T-cell (primary cell): ENCODE measurements around the gene DUS2. TPM values are rescaled to one million over a fixed set of nuclear protein-coding genes. Genes with fewer than 3 reads are reported as not detected.

Experiments used
- ATAC-seq, 4 experiments: fragments of 200-7000 bp in 3 of 4; fragments of 150-1000 bp in 1 of 4; cut with Tn5 transposase; replicated peaks in 1 of 4; 1 replicate in 3 of 4; 2 replicates in 1 of 4; pipeline ENCODE4 v1.10.0; 2021; ENCODE audit warnings: moderate library complexity in 3 of 4, mild to moderate bottlenecking in 2 of 4, moderate number of reproducible peaks in 1 of 4
- CTCF ChIA-PET, 2 donors: fragments of 300-600 bp; sonication (Branson Sonifier 250); formaldehyde crosslinking; loops; one replicate each; lab custom pipeline; 2022; ENCODE audit warnings: antibody characterized with exemption in 2 of 2; lab: Charles Lee
- POLR2A ChIA-PET, 2 donors: fragments of 300-600 bp; sonication (Branson Sonifier 250); formaldehyde crosslinking; loops; one replicate each; lab custom pipeline; 2022; ENCODE audit warnings: antibody characterized with exemption in 2 of 2; lab: Charles Lee
- DNase-seq, 35 experiments: peaks; one replicate each; pipeline versions ENCODE4 v3.0.0 to v3.0.0-alpha.2; 2013 to 2023
- H3K27ac ChIP-seq: one replicate; pipeline ENCODE4 v1.5.1; 2013; ENCODE audit warnings: low read length
- H3K27me3 ChIP-seq, 2 experiments: replicated peaks in 1 of 2; 1 replicate in 1 of 2; 2 replicates in 1 of 2; pipeline versions ENCODE4 v1.6.1 to v1.7.0; 2013; ENCODE audit warnings: low read length in 1 of 2, mixed read lengths in 1 of 2; ENCODE audit not compliant: control insufficient read depth in 2 of 2, insufficient read depth in 2 of 2; ENCODE audit errors: extremely low read depth in 1 of 2
- H3K36me3 ChIP-seq, 2 donors: 1 replicate in 1 of 2; 2 replicates in 1 of 2; pipeline versions ENCODE4 v1.6.1 to v1.7.0; 2013; ENCODE audit warnings: low read length in 1 of 2; ENCODE audit not compliant: control insufficient read depth in 2 of 2, insufficient read depth in 1 of 2; ENCODE audit errors: extremely low read depth in 1 of 2
- H3K4me1 ChIP-seq, 2 experiments: 1 replicate in 1 of 2; 2 replicates in 1 of 2; pipeline versions ENCODE4 v1.6.1 to v1.7.0; 2013; ENCODE audit warnings: low read length in 2 of 2, mixed read lengths in 1 of 2; ENCODE audit not compliant: insufficient read depth in 2 of 2, control insufficient read depth in 1 of 2; ENCODE audit errors: extremely low read depth in 1 of 2
- H3K4me3 ChIP-seq, 2 donors: 1 replicate in 1 of 2; 2 replicates in 1 of 2; pipeline versions ENCODE4 v1.5.1 to v1.7.0; 2013; ENCODE audit warnings: mild to moderate bottlenecking in 2 of 2, low read length in 1 of 2, moderate library complexity in 1 of 2; ENCODE audit not compliant: control insufficient read depth in 1 of 2; ENCODE audit errors: extremely low read depth in 1 of 2
- H3K9me3 ChIP-seq: 2 replicates; pipeline ENCODE4 v1.7.0; 2013
- H3K27ac Mint-ChIP-seq, 2 donors: one replicate each; pipeline ENCODE4 v1.8.0; 2020 to 2021; ENCODE audit warnings: mild to moderate bottlenecking in 2 of 2, mixed read lengths in 2 of 2
- H3K27me3 Mint-ChIP-seq, 2 donors: one replicate each; pipeline ENCODE4 v1.8.0; 2021 to 2022; ENCODE audit warnings: mixed read lengths in 2 of 2
- H3K36me3 Mint-ChIP-seq: one replicate; pipeline ENCODE4 v1.8.0; 2021; ENCODE audit warnings: mixed read lengths
- H3K4me1 Mint-ChIP-seq, 3 donors: one replicate each; pipeline ENCODE4 v1.8.0; 2020 to 2022; ENCODE audit warnings: mixed read lengths in 3 of 3, mild to moderate bottlenecking in 1 of 3
- H3K4me3 Mint-ChIP-seq, 3 donors: one replicate each; pipeline ENCODE4 v1.8.0; 2020 to 2022; ENCODE audit warnings: mild to moderate bottlenecking in 3 of 3, mixed read lengths in 3 of 3, moderate library complexity in 3 of 3
- H3K9me3 Mint-ChIP-seq, 3 donors: one replicate each; pipeline ENCODE4 v1.8.0; 2020 to 2022; ENCODE audit warnings: mixed read lengths in 3 of 3
- WGBS: methylation state at CpG from one replicate; pipeline ENCODE4 v1.1.5; 2013; ENCODE audit warnings: missing lambda C conversion rate; ENCODE audit not compliant: insufficient coverage; 5-methylcytosine and 5-hydroxymethylcytosine counted together
- total RNA-seq, 35 experiments: library from RNA in 6 of 35; stranded (reverse) in 6 of 35; fragments of 120-200 nt in 1 of 35; gene quantifications; one replicate each; pipeline versions ENCODE4 v1.2.1 to v1.2.4 and lab custom pipeline; 2013 to 2026

Gene DUS2
- total RNA-seq, 5 donors from 2014 or later (not counting 1 experiment from before 2014, with no cell fraction given), result 14.5 to 19.4 (median 15.8) TPM

DNA sequence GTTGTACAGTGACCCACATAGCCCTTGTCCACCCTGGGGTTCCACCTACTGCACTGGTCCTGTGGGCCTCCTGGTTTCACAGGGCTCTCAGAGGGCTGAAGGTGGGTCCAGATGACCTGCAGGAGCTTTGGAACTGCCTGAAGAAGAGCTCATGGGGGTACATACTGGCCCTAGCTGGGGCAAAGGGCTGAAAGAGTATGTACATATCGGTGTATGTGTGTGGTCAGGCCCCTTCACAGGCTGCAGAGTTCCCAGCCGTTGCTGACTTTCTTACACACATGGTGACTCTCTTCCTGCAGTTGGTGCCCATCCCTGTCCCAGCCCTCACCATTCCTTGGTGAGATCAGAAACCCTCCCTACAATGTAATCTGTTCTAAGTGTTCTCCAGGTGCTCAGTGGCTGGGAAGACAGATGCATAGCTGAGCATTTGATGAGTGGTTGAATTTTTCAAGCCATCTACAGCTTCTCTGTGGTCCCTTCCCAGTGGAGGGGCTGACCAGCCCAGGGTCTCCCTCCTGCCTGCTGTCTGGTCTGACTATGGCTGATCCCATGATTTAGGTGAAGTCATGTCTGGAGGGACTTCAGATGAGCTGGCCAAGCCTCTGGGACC is 59.6 kb downstream of the DUS2 start:
- Mint-ChIP-seq H3K4me3 (peak overlapping the region in 1 of 3 donors; percentile 83), H3K27ac (peak overlapping the region; percentile 93 to 97), H3K36me3 (peaks cover 7% of the 10 kb centered on the region), H3K9me3 (no peaks in the 10 kb centered on the region), H3K4me1 (peaks cover 70 to 75% (median 74%) of the 10 kb centered on the region in 3 donors), H3K27me3 (no peaks in the 10 kb centered on the region)
- Histone ChIP-seq H3K4me1 (peaks cover 64 to 72% of the 10 kb centered on the region in 2 experiments), H3K4me3 (no peak overlapping the region), H3K36me3 (no peaks in the 10 kb centered on the region), H3K27ac (peak overlapping the region; percentile 86), H3K9me3 (no peaks in the 10 kb centered on the region), H3K27me3 (no peaks in the 10 kb centered on the region)
- ATAC-seq, result no peak
- ChIA-PET POLR2A (interaction anchor here in 1 of 2 donors (0.7 kb wide), 1 partner anchor 982 kb away, joined by 3 read pairs; no protein-coding TSS in a partner anchor), CTCF (interaction anchor here (0.5 to 0.7 kb wide), 3 partner anchors 13 to 146 kb away, joined by 3 read pairs; no protein-coding TSS in a partner anchor)
- DNase-seq, result peak in 1 of 35 experiments; percentile 6
- no CpG with 5 or more reads among the region's 2 CpGs for WGBS

DNA sequence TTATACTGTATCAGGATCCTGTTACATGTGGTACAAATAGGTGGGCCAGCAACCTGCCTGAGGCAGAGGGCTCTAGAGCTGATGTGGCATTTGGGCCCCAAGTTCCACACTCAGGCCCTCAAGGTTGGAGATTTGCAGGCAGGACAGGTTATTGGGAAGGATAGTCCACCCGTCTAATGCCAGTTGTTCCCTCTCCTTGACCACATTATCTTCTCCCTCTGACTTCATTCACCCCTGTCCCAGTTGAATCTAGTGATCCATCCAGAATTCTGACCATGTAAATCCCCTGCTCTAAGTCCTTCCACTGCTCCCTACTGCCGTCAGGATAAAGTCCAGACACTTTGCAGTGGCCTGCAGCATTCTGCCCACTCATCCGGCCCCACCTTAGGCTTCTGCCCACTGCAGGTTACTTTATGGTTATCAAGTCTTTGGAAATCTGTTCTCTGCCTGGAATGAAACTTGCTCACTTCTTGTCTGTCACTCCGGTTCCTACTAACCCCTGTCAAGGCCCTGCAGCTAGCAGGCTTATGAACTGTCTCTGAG is 60.2 kb downstream of the DUS2 start:
- peak in 1 of 35 experiments; percentile 21 for DNase-seq
- Histone ChIP-seq H3K4me1 (peaks cover 60 to 67% of the 10 kb centered on the region in 2 experiments), H3K27me3 (no peaks in the 10 kb centered on the region), H3K27ac (peak overlapping the region; percentile 86), H3K4me3 (no peak overlapping the region), H3K9me3 (no peaks in the 10 kb centered on the region), H3K36me3 (no peaks in the 10 kb centered on the region)
- peak overlapping the region; percentile 93 to 97 for H3K27ac Mint-ChIP-seq
- H3K4me1 Mint-ChIP-seq, result peaks cover 68 to 72% (median 72%) of the 10 kb centered on the region in 3 donors
- H3K27me3 Mint-ChIP-seq, result no peaks in the 10 kb centered on the region
- H3K9me3 Mint-ChIP-seq, result no peaks in the 10 kb centered on the region
- ChIA-PET CTCF (interaction anchor here (0.7 to 2.9 kb wide), 5 partner anchors 8 to 97 kb away, joined by 3 to 17 read pairs (median 4); no protein-coding TSS in a partner anchor), POLR2A (interaction anchor here (0.6 to 1.2 kb wide), 3 partner anchors 12 to 982 kb away, joined by 3 to 5 read pairs (median 4); no protein-coding TSS in a partner anchor)
- H3K36me3 Mint-ChIP-seq, result peaks cover 1% of the 10 kb centered on the region
- WGBS, result 100% methylated on average over 2 of the region's 4 CpGs
- H3K4me3 Mint-ChIP-seq, result peak overlapping the region; percentile 56 to 83 (median 63)
- no peak for ATAC-seq

GRCh38 chr16:68083861-68084503 is 60.9 kb downstream of the DUS2 start:
- no peaks in the 10 kb centered on the region for H3K36me3 Mint-ChIP-seq
- Histone ChIP-seq H3K9me3 (no peaks in the 10 kb centered on the region), H3K4me1 (peaks cover 58 to 66% of the 10 kb centered on the region in 2 experiments), H3K27me3 (no peaks in the 10 kb centered on the region), H3K36me3 (no peaks in the 10 kb centered on the region), H3K4me3 (peak overlapping the region; percentile 19 to 75), H3K27ac (peak overlapping the region; percentile 86)
- no peaks in the 10 kb centered on the region for H3K27me3 Mint-ChIP-seq
- H3K9me3 Mint-ChIP-seq, result no peaks in the 10 kb centered on the region
- peak in 1 of 4 experiments; percentile 1 for ATAC-seq
- CTCF ChIA-PET, result interaction anchor here (0.6 to 2.9 kb wide), 12 partner anchors 9 to 563 kb away, joined by 3 to 18 read pairs (median 4); no protein-coding TSS in a partner anchor
- POLR2A ChIA-PET, result interaction anchor here (0.5 to 1.2 kb wide), 7 partner anchors 10 to 46 kb away, joined by 3 to 9 read pairs (median 4); no protein-coding TSS in a partner anchor
- 59% methylated on average over 14 of the region's 21 CpGs for WGBS
- peak in 1 of 35 experiments; percentile 23 for DNase-seq
- H3K4me3 Mint-ChIP-seq, result peak overlapping the region; percentile 83 to 87 (median 85)
- H3K4me1 Mint-ChIP-seq, result peaks cover 66 to 72% (median 72%) of the 10 kb centered on the region in 3 donors
- H3K27ac Mint-ChIP-seq, result peak overlapping the region; percentile 93 to 97

DNA sequence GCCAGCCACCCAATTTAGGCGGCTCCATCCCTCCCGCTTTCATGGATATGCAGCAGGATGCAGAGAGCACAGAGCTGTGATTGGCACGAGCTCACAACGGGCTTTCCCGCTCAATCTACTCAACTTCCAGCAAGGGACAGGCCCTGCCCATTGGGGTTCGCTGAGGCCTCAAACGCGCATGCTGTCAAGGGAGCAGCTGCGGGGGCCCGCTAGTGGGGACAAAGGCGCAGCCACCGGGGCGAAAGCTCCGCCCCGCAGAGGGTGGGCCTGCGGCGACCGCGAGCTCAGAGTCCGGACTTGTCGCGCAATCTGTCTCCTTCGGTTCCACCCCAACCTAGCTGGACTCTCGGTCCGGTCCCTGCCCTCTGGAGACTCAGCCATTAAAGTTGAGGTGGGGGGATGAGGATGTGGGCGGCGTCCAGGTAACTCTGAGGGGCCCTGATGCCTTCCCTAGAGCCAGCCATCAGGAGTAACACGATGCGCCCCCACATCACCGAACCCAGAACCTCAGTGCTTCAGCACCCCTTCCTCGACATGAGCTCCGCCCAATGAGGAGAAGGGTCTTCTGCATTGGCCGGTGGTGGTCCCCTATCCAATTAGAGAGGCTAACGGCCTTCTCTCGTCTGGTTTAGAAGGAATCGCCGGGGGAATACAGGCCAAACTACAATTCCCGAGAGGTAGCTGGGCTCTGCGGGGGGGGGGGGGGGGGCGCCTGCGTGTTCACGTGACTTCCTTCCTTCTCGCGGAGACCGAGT is 61.6 kb downstream of the DUS2 start:
- under 1% methylated on average over 23 of the region's 45 CpGs for WGBS
- Mint-ChIP-seq H3K4me1 (peaks cover 66 to 72% (median 72%) of the 10 kb centered on the region in 3 donors), H3K36me3 (no peaks in the 10 kb centered on the region), H3K27ac (peak overlapping the region; percentile 93 to 97), H3K4me3 (peak overlapping the region; percentile 83 to 87 (median 85)), H3K27me3 (no peaks in the 10 kb centered on the region), H3K9me3 (no peaks in the 10 kb centered on the region)
- H3K36me3 ChIP-seq, result no peaks in the 10 kb centered on the region
- H3K4me1 ChIP-seq, result peaks cover 56 to 59% of the 10 kb centered on the region in 2 experiments
- CTCF ChIA-PET, result interaction anchor here (0.5 to 2.9 kb wide), 25 partner anchors 9 to 1495 kb away, joined by 3 to 18 read pairs (median 4); partner anchors contain the start of genes PRMT7 (in 1 of the 2), RANBP10 (in 1 of the 2), SLC7A6OS (in 1 of the 2) and TSNAXIP1 (in 1 of the 2)
- H3K27me3 ChIP-seq, result no peaks in the 10 kb centered on the region
- no peaks in the 10 kb centered on the region for H3K9me3 ChIP-seq
- peak; percentile 56 to 61 (median 59) for ATAC-seq
- peak overlapping the region; percentile 60 to 75 for H3K4me3 ChIP-seq
- peak overlapping the region; percentile 86 for H3K27ac ChIP-seq
- peak; percentile 57 to 89 (median 76) for DNase-seq
- POLR2A ChIA-PET, result interaction anchor here (0.5 to 1.2 kb wide), 11 partner anchors 10 to 259 kb away, joined by 3 to 14 read pairs (median 4); no protein-coding TSS in a partner anchor

DNA sequence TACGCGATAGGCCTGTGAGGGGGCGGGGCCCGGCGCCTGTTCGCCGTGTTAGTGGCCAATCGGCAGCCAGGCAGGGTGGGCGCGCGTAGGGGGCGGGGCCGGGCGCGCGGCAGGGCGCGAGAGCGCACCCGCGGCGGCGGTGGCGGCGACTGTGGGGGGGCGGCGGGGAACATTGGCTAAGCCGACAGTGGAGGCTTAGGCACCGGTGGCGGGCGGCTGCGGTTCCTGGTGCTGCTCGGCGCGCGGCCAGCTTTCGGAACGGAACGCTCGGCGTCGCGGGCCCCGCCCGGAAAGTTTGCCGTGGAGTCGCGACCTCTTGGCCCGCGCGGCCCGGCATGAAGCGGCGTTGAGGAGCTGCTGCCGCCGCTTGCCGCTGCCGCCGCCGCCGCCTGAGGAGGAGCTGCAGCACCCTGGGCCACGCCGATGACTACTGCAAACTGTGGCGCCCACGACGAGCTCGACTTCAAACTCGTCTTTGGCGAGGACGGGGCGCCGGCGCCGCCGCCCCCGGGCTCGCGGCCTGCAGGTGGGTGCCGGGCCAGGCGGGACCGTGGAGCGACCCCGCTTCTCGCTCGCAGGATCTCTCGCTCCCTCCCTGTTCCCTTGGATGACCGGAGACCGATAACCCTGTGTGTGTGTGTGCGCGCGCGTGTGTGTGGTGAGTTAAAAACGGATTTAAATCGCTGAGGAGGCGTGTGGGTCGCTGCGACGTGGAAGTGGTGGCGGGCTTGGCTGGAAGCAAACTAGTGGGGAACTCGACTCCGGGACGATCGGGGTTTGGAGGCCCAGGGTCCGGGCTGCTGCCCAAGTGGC is 62.4 kb downstream of the DUS2 start, which contains the start of gene NFATC3:
TSS of gene NFATC3 (plus strand) at position 112 of the 813 bp plus-strand sequence. CDS start at position 424, 312 bp downstream.
- H3K4me3 ChIP-seq, result peak within 1 kb of the TSS; percentile 79 to 90
- POLR2A ChIA-PET, result interaction anchor here (0.5 to 1.2 kb wide), 9 partner anchors 9 to 547 kb away, joined by 3 to 14 read pairs (median 4); no protein-coding TSS in a partner anchor
- H3K36me3 Mint-ChIP-seq, result no peaks in the 10 kb centered on the region
- H3K4me3 Mint-ChIP-seq, result peak within 1 kb of the TSS; percentile 83 to 87 (median 85)
- H3K27ac ChIP-seq, result peak within 1 kb of the TSS; percentile 86
- DNase-seq (peak; percentile 96 to 100 (median 99)), ATAC-seq (peak; percentile 80 to 87 (median 83))
- peaks cover 49 to 51% of the 10 kb centered on the region in 2 experiments for H3K4me1 ChIP-seq
- H3K9me3 Mint-ChIP-seq, result no peaks in the 10 kb centered on the region
- no peaks in the 10 kb centered on the region for H3K27me3 Mint-ChIP-seq
- peaks cover 65 to 72% (median 72%) of the 10 kb centered on the region in 3 donors for H3K4me1 Mint-ChIP-seq
- H3K36me3 ChIP-seq, result no peaks in the 10 kb centered on the region
- H3K9me3 ChIP-seq, result no peaks in the 10 kb centered on the region
- CTCF ChIA-PET, result interaction anchor here (0.6 to 2.9 kb wide), 20 partner anchors 8 to 1496 kb away, joined by 3 to 18 read pairs (median 4); partner anchors contain the start of genes PRMT7 (in 1 of the 2), RANBP10 (in 1 of the 2), SLC7A6OS (in 1 of the 2) and TSNAXIP1 (in 1 of the 2)
- no peaks in the 10 kb centered on the region for H3K27me3 ChIP-seq
- H3K27ac Mint-ChIP-seq, result peak within 1 kb of the TSS; percentile 93 to 97
- under 1% methylated on average over 101 of the region's 104 CpGs for WGBS
